T-helper 2 cell (primary cell): Measurements from ENCODE around the gene CTU1.
"Not testable (repeated sequence)": the region's sequence is repeated elsewhere in the genome, so short reads cannot be mapped to it uniquely, and the experiment has no call there.

Experiments used
- DNase-seq, 5 experiments: peaks; one replicate each; pipeline versions ENCODE4 v3.0.0 to v3.0.0-alpha.2; 2012 to 2022
- total RNA-seq, 2 donors: gene quantifications; one replicate each; lab custom pipeline; 2026; lab: John Stamatoyannopoulos, UW

The CTU1 gene
- total RNA-seq: 3.4 to 4.7 reads per million in 2 donors

DNA sequence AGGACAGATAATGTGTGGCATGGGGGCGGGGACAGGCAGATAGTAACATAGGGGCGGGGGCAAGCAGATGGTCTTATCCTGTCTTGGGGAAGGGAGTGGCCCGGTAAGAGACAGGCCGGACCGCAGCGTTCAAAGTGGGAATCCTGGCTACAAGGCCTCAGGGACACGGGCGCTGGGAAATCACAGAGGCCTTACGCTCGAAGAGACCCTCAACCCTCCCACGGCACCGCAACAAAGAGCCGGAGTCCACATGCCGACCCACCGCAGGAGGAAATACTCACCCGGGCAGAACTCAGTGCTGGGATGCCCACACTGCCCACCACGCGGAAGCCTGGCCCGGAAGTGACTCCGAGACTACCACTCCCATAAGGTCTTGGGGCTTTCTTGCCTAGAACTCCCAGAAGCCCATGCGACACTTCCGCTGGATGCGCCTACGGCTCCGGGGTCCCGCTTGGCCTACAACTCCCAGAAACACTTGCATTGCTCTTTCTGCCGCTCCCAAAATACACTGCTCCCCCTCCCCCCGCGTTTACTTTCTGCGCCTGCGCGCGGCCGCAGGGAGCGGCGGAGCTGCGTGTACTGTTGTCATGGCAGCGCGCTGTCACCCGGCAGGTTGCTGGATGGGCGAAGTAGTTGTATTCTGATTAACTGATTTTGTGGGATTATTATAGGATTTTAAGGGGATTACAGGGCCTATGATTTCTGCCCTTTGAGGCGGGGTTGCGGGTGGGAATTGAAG, at the start of gene CTU1:
Gene CTU1, minus strand, starts transcription at position 344 of the 739 bp plus-strand sequence. CDS start 3,840 bp downstream, outside the sequence.
- DNase-seq: peak; percentile 90 to 100 (median 98)

- DNase-seq: peak in 1 of 5 experiments; percentile 32
These were observed 49.1 kb upstream of the CTU1 start for GRCh38 chr19:51157265-51157664.

DNA sequence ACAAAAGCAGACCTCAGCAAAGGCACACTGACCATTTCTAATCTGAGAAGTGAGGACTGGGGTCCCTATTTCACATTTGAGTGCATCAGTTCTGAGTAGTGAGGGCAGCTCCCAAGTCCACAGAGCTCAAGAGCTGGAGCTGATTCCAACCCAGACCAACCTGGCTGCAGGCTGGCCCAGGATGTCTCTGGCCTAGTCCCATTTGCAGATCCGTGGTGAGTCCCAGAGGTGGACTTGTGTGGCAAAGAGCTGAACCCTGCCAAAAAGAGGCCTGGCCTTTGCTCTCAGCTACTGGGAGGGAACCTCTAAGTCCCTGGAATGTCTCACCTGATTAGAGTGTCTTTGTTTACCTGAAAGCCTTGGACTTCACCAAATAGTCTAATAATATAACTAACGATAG, 48.5 kb upstream of the CTU1 start:
- no peak for DNase-seq

GRCh38 chr19:51150627-51151026, 42.4 kb upstream of the CTU1 start:
- no peak for DNase-seq

GRCh38 chr19:51148580-51148979, 40.4 kb upstream of the CTU1 start:
- no peak for DNase-seq

- no peak for DNase-seq
These were observed 39.5 kb upstream of the CTU1 start for GRCh38 chr19:51147663-51148062.

DNA sequence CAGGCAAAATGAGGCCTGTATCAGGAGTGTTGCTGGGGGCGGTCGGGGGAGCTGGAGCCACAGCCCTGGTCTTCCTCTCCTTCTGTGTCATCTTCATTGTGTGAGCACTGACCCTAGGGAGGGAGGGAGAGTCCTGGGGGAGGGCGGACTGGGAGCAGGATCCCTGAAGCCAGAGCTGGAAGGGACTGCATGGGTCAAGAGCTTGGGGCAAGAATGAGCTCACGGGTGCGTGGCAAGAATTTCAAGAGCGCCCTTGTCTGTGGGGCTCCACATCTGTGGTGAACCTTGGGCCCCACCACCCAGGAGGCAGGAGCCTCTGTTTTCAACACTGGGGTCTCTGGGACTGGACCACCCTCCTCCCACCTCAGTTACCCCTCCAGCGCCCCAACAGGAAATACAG, 38.5 kb upstream of the CTU1 start:
- DNase-seq: no peak

DNA sequence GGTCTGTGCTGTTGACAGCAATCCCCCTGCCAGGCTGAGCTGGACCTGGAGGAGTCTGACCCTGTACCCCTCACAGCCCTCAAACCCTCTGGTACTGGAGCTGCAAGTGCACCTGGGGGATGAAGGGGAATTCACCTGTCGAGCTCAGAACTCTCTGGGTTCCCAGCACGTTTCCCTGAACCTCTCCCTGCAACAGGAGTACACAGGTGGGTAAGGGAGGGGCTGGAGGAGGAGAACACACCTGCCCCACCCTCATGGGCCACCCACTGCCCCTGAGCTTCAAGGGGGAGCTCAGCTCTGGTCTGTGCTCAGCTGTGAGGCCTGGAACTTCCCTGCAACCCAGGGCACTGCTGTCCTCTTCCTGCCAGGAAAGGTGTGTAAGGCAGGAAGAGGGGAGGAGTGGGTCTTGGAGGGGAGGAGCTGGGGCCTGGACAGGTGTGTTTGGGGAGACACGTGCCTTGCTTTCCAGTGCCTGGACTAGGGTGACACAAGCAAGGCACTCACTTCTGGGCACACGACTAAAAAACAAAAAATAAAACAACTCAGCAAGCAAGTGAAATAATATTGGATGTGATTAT, 37.8 kb upstream of the CTU1 start:
- no peak for DNase-seq

DNA sequence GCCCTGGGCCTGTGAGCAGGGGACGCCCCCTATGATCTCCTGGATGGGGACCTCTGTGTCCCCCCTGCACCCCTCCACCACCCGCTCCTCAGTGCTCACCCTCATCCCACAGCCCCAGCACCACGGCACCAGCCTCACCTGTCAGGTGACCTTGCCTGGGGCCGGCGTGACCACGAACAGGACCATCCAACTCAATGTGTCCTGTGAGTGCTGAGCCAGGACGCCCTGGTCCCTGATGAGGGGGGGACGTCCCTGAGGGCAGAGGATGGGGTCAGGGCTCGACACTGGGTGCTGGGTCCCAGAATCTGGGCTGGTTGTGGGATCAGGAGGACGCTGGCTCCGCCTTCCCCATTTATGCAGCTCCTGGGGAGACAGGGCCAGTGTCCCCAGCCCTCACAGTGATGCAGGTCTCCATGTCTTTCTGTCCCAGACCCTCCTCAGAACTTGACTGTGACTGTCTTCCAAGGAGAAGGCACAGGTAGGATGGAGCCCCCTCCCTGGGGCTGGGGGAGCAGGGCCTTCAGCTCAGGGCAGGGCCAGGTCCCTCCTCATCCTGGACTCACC, 36.4 kb upstream of the CTU1 start:
- DNase-seq: no peak

DNA sequence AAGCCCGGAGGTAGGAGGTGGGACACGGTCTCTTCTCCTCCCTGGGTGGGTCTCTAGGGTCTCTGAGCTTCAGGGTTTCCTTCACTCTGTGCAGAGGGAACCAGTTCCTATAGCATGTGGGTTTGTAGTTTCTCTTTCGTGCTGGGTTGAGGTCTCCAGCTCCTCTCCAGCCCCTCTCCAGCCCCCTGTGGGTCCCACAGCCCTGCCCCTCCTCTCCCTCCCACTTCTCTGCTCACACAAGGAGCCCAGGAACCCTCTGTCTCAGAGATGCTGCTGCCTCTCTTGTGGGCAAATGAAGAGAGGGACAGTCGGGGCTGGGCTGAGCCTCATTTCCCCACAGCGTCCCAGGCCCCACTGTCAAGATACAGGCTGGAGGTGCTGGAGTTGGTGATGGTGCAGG, 35.3 kb upstream of the CTU1 start:
- DNase-seq: no peak

DNA sequence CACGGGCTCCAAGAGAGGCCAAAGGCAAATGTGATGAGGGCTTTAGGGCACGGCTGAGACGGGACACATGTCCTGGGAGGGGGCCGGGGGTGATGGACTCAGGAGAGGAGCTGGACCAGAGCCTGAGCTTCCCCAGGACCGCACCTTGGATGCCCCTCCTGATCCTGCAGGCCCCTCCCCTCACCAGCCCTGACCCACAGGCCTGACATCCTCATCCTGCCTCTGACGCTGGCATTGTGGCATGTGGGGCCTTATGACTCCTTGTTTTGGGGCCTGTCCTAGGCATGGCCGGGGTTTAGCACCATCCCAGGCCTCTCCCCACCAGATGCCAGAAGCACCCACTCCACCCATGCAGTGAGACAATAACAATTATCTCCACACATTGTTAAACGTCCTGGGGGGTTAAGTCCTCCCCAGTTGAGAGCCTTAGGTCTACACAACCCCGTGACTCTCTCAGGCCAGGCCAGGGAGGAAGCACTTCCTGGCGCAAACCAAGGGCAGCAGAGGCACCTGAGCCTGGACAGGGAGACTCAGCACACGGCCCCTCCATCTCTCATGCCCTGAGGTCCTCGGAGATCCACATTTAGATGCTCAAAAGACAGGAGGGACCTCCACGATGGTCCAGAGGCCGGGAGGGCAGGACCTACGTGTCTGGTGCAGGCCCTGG, 34.7 kb upstream of the CTU1 start:
- not testable (repeated sequence) for DNase-seq

GRCh38 chr19:51142119-51142518, 33.9 kb upstream of the CTU1 start, which contains the start of gene SIGLEC7:
SIGLEC7 (plus strand) TSS chr19:51142301; CDS start chr19:51142370, 69 bp downstream.
- DNase-seq: no peak

DNA sequence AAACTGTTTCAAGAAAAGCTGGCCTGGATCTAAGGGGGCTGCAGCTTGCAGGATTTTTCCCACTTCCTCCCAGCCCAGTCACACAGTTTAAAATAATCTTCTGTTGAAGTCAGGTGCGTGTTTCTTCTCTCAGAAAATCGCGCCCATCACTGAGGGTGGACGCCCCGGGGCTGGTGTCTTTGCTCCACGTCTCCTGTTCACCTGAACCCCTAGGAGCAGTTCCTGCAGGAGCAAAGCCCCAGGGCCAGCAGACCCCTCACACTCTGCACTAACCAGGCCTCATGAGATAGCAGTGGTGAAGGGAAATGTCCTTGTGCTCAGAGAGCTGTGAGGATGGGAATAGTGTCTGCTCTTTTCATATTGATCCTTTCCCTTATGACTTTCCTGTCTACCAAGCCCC, 33.0 kb upstream of the CTU1 start:
- no peak for DNase-seq

DNA sequence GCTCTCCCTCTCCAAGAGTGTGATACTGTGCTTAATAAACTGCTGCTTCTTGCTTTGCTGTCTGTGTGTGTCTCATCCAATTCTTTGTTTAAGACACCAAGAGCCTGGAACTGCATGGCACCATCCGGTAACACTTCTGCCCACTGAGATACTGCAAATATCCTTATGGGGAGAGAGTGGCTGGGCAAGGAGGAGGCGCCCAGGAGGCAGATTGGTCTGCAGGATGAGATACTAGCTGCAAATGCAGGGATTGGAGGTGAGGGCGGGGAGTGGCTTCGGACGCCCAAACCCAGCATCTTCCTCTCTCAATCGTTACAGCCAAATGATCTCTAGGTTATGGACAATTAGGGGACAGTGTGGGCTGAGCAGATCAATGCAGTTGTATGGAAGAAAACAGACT, 32.2 kb upstream of the CTU1 start:
- DNase-seq: no peak

- DNase-seq: no peak
These were observed 31.2 kb upstream of the CTU1 start for GRCh38 chr19:51139299-51140014.

DNA sequence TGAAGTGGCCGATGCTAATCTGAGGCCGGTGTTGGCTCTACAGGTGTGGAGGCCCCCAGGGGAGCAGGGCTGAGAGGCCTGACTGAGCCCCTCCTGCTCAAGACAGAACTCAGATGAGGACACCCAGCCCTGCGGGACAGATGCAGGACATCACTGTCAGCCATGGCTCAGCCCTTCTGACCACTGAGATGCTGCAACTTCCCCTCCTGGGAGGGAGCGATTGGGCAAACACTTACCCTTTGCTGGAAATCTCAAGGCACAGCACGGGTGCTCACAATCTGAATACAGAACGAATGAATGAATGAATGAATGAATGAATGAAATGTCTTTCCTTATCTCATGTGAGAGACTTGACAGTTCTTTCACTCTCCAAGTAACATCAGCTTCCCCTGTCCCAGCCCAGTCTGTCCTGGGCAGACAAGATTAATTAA, 30.4 kb upstream of the CTU1 start:
- DNase-seq: no peak

DNA sequence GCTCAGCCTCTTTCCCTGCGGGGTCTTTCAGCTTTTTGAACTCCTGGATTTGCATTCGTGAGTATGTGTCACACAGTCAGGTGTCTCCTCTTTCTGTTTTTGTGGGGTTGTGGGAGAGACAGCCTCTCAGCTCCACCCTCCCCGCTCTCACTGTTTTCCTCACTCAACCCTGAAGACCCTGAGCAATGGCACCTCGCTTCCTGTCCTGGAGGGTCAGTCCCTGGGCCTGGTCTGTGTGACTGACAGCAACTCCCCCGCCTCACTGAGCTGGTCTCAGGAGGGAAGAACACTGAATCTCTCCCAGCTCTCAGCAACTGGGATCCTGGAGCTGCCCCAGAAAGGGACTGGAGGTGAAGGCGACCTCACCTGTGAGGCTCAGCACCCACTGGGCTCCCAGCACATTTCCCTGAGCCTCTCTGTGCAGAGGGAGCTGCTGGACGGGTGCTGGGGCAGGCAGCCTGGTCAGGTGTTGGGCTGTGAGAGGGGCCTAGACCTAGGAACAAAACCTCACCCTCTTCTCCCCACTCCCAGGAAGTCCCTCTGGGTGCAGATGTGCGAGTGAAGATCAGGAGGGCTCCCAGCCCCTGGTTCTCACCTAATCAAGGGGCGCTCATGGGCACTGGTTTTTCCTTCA, 29.7 kb upstream of the CTU1 start:
- DNase-seq: no peak

DNA sequence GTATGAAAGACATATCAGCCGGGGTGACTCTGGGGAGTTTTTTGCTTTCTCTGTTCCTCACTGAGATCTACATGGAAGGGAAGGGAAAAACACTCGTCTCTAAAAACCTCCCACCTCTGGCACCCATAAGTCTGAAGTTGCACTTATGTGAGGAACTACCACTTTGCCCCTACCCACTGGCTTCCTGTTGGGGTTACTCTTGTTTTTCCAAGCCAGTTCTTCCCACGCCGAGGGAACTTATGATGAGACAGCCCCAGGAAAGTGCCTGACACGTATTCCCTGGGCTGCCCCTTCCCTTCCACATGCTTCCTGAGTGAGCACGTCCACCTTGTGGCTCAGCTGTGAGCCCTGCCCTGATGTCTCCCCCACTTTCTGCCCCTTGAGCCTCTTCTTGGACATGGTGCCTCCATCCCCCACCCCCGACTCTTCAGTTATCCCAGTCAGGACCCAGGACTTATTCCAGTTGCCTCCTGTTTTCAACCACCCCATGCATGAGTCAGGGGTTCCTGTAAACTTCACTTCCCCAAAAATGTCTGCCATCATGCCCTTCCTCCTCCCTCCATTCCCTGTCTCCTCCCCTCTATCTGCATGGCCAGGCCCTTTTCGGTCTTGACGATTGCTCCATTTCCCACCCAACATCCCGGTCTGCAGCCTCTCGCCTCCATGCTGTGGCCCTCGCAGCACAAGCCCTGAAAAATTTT, 28.8 kb upstream of the CTU1 start:
- no peak for DNase-seq

DNA sequence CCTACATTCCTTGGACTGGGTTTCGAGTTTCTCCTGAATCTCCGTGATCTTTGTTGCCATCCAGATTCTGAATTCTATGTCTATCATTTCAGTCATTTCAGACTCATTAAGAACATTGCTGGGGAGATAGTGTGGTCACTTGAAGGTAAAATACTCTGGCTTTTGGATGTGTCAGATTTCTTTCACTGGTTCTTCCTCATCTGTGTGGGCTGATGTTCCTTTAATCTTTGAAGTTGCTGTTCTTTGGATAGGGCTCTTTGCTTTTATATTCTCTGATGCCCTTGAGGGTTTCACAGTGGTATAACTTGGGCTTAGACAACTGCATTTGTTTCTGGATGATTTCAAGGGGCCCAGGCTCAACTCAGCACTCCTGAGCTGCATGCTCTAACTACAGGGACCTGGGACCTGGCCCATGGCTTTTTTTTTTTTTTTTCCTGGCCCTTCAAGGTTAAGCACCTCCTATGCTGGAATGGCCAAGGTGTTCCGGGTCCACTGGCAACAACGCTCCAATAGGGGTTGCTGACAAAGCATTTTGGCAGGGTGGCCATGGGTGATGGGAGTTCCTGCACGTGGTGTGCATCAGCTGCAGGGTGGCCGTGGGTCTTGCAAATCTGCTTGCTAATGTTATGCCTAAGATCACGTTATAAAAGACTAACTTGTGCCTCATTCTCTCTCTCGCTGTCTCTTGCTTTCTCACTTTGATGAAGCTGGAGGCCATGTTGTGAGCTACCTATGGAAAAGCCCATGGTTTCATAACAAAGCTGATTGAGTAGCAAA, 28.0 kb upstream of the CTU1 start:
- DNase-seq: no peak

DNA sequence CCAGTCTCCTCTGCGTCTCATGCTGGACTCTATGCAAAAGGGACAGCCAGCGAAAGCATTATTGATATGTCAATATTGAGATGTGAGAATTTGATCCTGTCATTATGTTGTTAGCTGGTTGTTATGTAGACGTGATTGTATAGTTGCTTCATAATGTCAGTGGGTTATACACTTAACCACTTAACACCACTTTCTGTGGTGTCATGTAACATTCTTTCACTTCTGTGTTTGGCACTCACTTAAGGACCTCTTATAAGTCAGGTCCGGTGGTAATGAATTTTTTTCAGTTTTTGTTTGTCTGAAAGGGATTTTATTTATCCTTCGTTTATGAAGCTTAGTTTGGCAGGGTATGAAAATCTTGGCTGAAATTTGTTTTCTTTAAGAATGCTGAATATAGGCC, 26.8 kb upstream of the CTU1 start:
- DNase-seq: no peak
